ENCODE results near the gene HIGD1B.

DNA sequence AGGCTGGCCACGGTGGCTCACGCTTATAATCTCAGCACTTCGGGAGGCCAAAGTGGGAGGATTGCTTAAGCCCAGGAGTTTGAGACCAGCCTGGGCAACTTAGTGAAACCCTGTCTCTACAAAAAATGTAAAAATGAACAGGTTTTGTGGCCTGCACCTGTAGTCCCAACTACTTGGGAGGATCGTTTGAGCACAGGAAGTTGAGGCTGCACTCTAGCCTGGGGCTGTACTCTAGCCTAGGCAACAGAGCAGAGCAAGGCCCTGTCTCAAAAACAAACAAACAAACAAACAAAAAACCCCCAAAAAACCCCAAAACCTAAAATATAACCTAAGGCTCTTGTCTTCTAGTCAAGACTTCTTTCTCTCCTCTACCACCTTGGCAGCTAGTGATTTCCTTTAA is 7.4 kb upstream of the HIGD1B start:
- TF ChIP-seq ZNF274 (IDR thresholded peaks at IDR 0.05; ENCODE audit: low read depth, low read length) (no peak), YY1 (IDR thresholded peaks at IDR 0.05; ENCODE audit: insufficient read depth, insufficient read length) (no peak), SUZ12 (IDR thresholded peaks at IDR 0.05; ENCODE audit: extremely low read depth, insufficient read depth, insufficient read length) (no peak)

Data from NT2/D1 (cell line).